K562 (cell line): ENCODE results near the gene TTK. TPM values are rescaled to one million over a fixed set of nuclear protein-coding genes. Genes with fewer than 3 reads are reported as not detected.

Experiments
- ATAC-seq: fragments of 200-7000 bp; cut with Tn5 transposase; 3 replicates; pipeline ENCODE4 v1.9.1; 2020; ENCODE audit warnings: moderate library complexity
- BruUV-seq: library from RNA; stranded (reverse); fragments of 400-500 nt; replicated peaks from 2 replicates; lab custom pipeline; 2021; lab: Mats Ljungman, UMichigan
- CTCF ChIA-PET: fragments of 300-600 bp; formaldehyde crosslinking; extraction: SDS; loops from one replicate; lab custom pipeline; 2021; ENCODE audit warnings: low intra/inter-chr PET ratio; lab: Yijun Ruan, JAX
- POLR2A ChIA-PET: fragments of 300-600, 350-650 bp; sonication (Branson Sonifier 250); formaldehyde crosslinking; extraction: SDS; loops from one replicate; lab custom pipeline; 2021; ENCODE audit warnings: antibody characterized with exemption, inconsistent platforms; lab: Yijun Ruan, JAX
- DNase-seq, 4 experiments: peaks; one replicate each; pipeline versions ENCODE4 v3.0.0 to v3.0.0-alpha.2; 2011 to 2018; ENCODE audit warnings: low spot score in 3 of 4, mixed read lengths in 3 of 4; ENCODE audit errors: extremely low read depth in 1 of 4
- FAIRE-seq: peaks from 2 replicates; lab custom pipeline; 2011; peaks lifted over from hg19 to GRCh38; lab: Jason Lieb, UNC
- H2AFZ ChIP-seq: 2 replicates; pipeline ENCODE4 v1.6.0; 2011; ENCODE audit warnings: low read depth, low read length, control low read depth, inconsistent platforms
- H3K27ac ChIP-seq: fragments of 200-600 bp; 3 replicates; pipeline ENCODE4 v1.8.0; 2011; ENCODE audit warnings: low read depth, mild to moderate bottlenecking, control low read depth, inconsistent platforms, low read length, moderate library complexity, mixed read lengths; ENCODE audit errors: extremely low read depth
- H3K27me3 ChIP-seq, 2 experiments: fragments of 300-600 bp in 1 of 2; 2 replicates in 1 of 2; 3 replicates in 1 of 2; pipeline versions ENCODE4 v1.6.0 to v1.8.0; 2011; ENCODE audit warnings: inconsistent platforms in 2 of 2, low read length in 2 of 2, mild to moderate bottlenecking in 1 of 2, mixed read lengths in 1 of 2, moderate library complexity in 1 of 2; ENCODE audit not compliant: control insufficient read depth in 2 of 2, insufficient read depth in 2 of 2
- H3K36me3 ChIP-seq: fragments of 300-600 bp; 3 replicates; pipeline ENCODE4 v1.8.0; 2011; ENCODE audit warnings: mild to moderate bottlenecking, low read length, inconsistent platforms; ENCODE audit not compliant: control insufficient read depth, insufficient read depth
- H3K4me1 ChIP-seq, 2 experiments: fragments of 200-600 bp in 1 of 2; replicated peaks in 1 of 2; 2 replicates in 1 of 2; 3 replicates in 1 of 2; pipeline versions ENCODE4 v1.5.1 to v1.8.0; 2011; ENCODE audit warnings: inconsistent platforms in 2 of 2, low read length in 2 of 2, mild to moderate bottlenecking in 1 of 2, mixed read lengths in 1 of 2, moderate library complexity in 1 of 2; ENCODE audit not compliant: control insufficient read depth in 2 of 2, insufficient read depth in 2 of 2
- H3K4me2 ChIP-seq: 2 replicates; pipeline ENCODE4 v1.6.1; 2011; ENCODE audit warnings: low read length, control low read depth, inconsistent platforms, mixed read lengths; ENCODE audit not compliant: insufficient read depth
- H3K4me3 ChIP-seq: fragments of 200-600 bp; sonication (generic), shearing (Covaris generic); 2 replicates; pipeline ENCODE4 v1.5.1; 2016; ENCODE audit warnings: control low read depth, inconsistent platforms
- H3K79me2 ChIP-seq: fragments of 200-600 bp; 3 replicates; pipeline ENCODE4 v1.8.0; 2011; ENCODE audit warnings: low read length, inconsistent platforms; ENCODE audit not compliant: control insufficient read depth, insufficient read depth
- H3K9ac ChIP-seq, 2 experiments: 2 replicates each; pipeline versions ENCODE4 v1.6.0 to v1.6.1; 2011; ENCODE audit warnings: low read depth in 2 of 2, low read length in 2 of 2, control low read depth in 1 of 2, inconsistent platforms in 1 of 2, mild to moderate bottlenecking in 1 of 2, mixed read lengths in 1 of 2; ENCODE audit not compliant: insufficient read depth in 1 of 2
- H3K9me1 ChIP-seq: one replicate; pipeline ENCODE4 v1.6.0; 2011; ENCODE audit warnings: inconsistent platforms, mild to moderate bottlenecking, low read length, moderate library complexity; ENCODE audit not compliant: control insufficient read depth, insufficient read depth
- H3K9me3 ChIP-seq: replicated peaks from 2 replicates; pipeline ENCODE4 v1.5.1; 2011; ENCODE audit warnings: low read depth, low read length, inconsistent platforms; ENCODE audit not compliant: control insufficient read depth, insufficient read depth
- H4K20me1 ChIP-seq: replicated peaks from 2 replicates; pipeline ENCODE4 v1.6.1; 2011; ENCODE audit warnings: low read length, inconsistent platforms, mixed read lengths; ENCODE audit not compliant: control insufficient read depth, insufficient read depth
- ATF1 ChIP-seq, 2 experiments: fragments of 450-650 bp in 1 of 2; IDR thresholded peaks; 2 replicates each; pipeline ENCODE4 v1.6.1; 2016; ENCODE audit warnings: missing compliant biosample characterization in 1 of 2, missing genetic modification characterization in 1 of 2
- ATF7 ChIP-seq: fragments of 450-650 bp; IDR thresholded peaks from 2 replicates; pipeline ENCODE4 v1.7.1; 2014; ENCODE audit warnings: mild to moderate bottlenecking, moderate library complexity
- BRCA1 ChIP-seq, 2 experiments: fragments of 450-650 bp in 1 of 2; sonication (generic) in 1 of 2; formaldehyde crosslinking in 1 of 2; IDR thresholded peaks; 2 replicates each; pipeline versions ENCODE4 v1.5.0 to v1.6.1; 2017 to 2020; ENCODE audit warnings: mild to moderate bottlenecking in 1 of 2, missing genetic modification reagents in 1 of 2
- ERF ChIP-seq: fragments of 450-650 bp; formaldehyde crosslinking; IDR thresholded peaks from 2 replicates; pipeline ENCODE4 v1.4.0; 2020; ENCODE audit warnings: mild to moderate bottlenecking, mixed read lengths
- GMEB1 ChIP-seq: fragments of 250-450 bp; sonication (Bioruptor Pico); IDR thresholded peaks from 2 replicates; pipeline ENCODE4 v1.4.0; 2020; ENCODE audit warnings: mild to moderate bottlenecking
- HNRNPH1 ChIP-seq: fragments of 200-400 bp; formaldehyde crosslinking; optimal IDR thresholded peaks from 2 replicates; pipeline ENCODE3; 2017; ENCODE audit warnings: low read depth, mild to moderate bottlenecking, low read length, moderate library complexity
- KLF6 ChIP-seq: fragments of 250-450 bp; sonication (Bioruptor Pico); IDR thresholded peaks from 2 replicates; pipeline ENCODE4 v1.4.0; 2020; ENCODE audit warnings: mild to moderate bottlenecking, moderate library complexity, borderline replicate concordance
- MAX ChIP-seq: sonication (generic); formaldehyde crosslinking; IDR thresholded peaks from 2 replicates; pipeline ENCODE4 v1.9.0; 2022; ENCODE audit warnings: mild to moderate bottlenecking, missing genetic modification reagents
- MITF ChIP-seq: IDR thresholded peaks from 2 replicates; pipeline ENCODE4 v1.6.1; 2014; ENCODE audit warnings: antibody characterized with exemption
- NBN ChIP-seq: fragments of 450-650 bp; IDR thresholded peaks from 2 replicates; pipeline ENCODE4 v1.6.1; 2016; ENCODE audit warnings: low read depth, mild to moderate bottlenecking
- RB1 ChIP-seq: fragments of 450-650 bp; IDR thresholded peaks from 2 replicates; pipeline ENCODE4 v1.6.1; 2017; ENCODE audit warnings: low read depth, mild to moderate bottlenecking
- SMAD1 ChIP-seq: fragments of 150-350 bp; IDR thresholded peaks from 2 replicates; pipeline ENCODE4 v1.6.1; 2014; ENCODE audit warnings: low read length, low read depth; ENCODE audit not compliant: partially characterized antibody
- TBP ChIP-seq: optimal IDR thresholded peaks from 2 replicates; pipeline ENCODE3; 2011; ENCODE audit warnings: low read depth, low read length, improper control_type of control experiment
- TEAD1 ChIP-seq, 2 experiments: fragments of 450-650 bp in 1 of 2; sonication (generic) in 1 of 2; formaldehyde crosslinking; IDR thresholded peaks; 2 replicates each; pipeline versions ENCODE4 v1.4.0 to v1.8.0; 2020 to 2022; ENCODE audit warnings: mild to moderate bottlenecking in 2 of 2, missing genetic modification reagents in 1 of 2
- ZFP36 ChIP-seq: fragments of 150-350 bp; IDR thresholded peaks from 2 replicates; pipeline ENCODE4 v1.6.1; 2018; ENCODE audit warnings: low read length, low read depth; ENCODE audit not compliant: partially characterized antibody
- ZNF76 ChIP-seq: fragments of 250-450 bp; sonication (Bioruptor Pico); IDR thresholded peaks from 2 replicates; pipeline ENCODE4 v1.4.0; 2020; ENCODE audit warnings: mild to moderate bottlenecking, moderate library complexity, borderline replicate concordance
- WGBS: fragments of 100-300 bp; shearing (Covaris generic); methylation state at CpG from one replicate; pipeline ENCODE4 v1.1.6; 2016; ENCODE audit warnings: low coverage, mixed read lengths; ENCODE audit not compliant: insufficient coverage; ENCODE audit errors: missing lambda C conversion rate; 5-methylcytosine and 5-hydroxymethylcytosine counted together
- in situ Hi-C: fragments of 300-500 bp; cut with MboI; formaldehyde crosslinking; loops from 4 replicates; pipeline ENCODE4 v1.15.0; 2018; ENCODE audit warnings: inconsistent platforms, mixed read lengths
- intact Hi-C: fragments of 100-400 bp; cut with micrococcal nuclease; formaldehyde crosslinking; loops from 2 replicates; pipeline ENCODE4 v1.14.2; 2022
- polyA plus RNA-seq, 8 experiments: library from polyadenylated mRNA; depleted of rRNA in 4 of 8; stranded (reverse) in 5 of 8; unstranded in 3 of 8; fragments of >200 nt; fragmentation: Nextera tagmentation in 2 of 8; fragmentation: Illumina TruSeq in 1 of 8; extraction: Ambion mirVana in 2 of 8; extraction: Trizol in 1 of 8; gene quantifications; 2 replicates each; pipeline versions ENCODE4 v1.2.1 to v1.2.3, GENCODE V29; 2011 to 2014; ENCODE audit warnings: inconsistent platforms in 1 of 8, missing spikeins in 1 of 8
- total RNA-seq, 7 experiments: library from RNA; depleted of rRNA in 6 of 7; stranded (reverse); fragments of >200 nt in 6 of 7; fragmentation: Illumina TruSeq in 2 of 7; extraction: Trizol in 2 of 7; gene quantifications; 2 replicates each; pipeline versions ENCODE4 v1.2.1 to v1.2.3, GENCODE V29; 2011 to 2021; ENCODE audit warnings: low replicate concordance in 1 of 7

Gene TTK
- total and polyA plus RNA-seq, 9 of the 15 experiments (the other 6 are each of a cell fraction or from before 2014, with no cell fraction given): 32.7 to 58.9 (median 52.8) TPM

GRCh38 chr6:80005406-80005805, 957 bp downstream of the TTK start:
- Histone ChIP-seq H2AFZ (peak overlapping the region; percentile 97), H3K36me3 (peaks cover 42% of the 10 kb centered on the region), H3K9ac (peak overlapping the region in 1 of 2 experiments; percentile 85; a peak in 2 of 4 replicates), H3K4me1 (peaks cover 0 to 6% of the 10 kb centered on the region in 2 experiments; a peak in 3 of 5 replicates), H3K27ac (peak overlapping the region; percentile 84), H3K27me3 (no peaks in the 10 kb centered on the region), H3K9me3 (no peaks in the 10 kb centered on the region; the same call in 1 of the 2 replicates), H3K79me2 (peaks cover 28% of the 10 kb centered on the region), H3K9me1 (no peaks in the 10 kb centered on the region), H3K4me2 (peak overlapping the region; percentile 96), H4K20me1 (no peaks in the 10 kb centered on the region), H3K4me3 (peak overlapping the region; percentile 60)
- ATAC-seq: no peak
- no TSS peak for BruUV-seq
- ChIA-PET CTCF (no interaction called here), POLR2A (no interaction called here)
- WGBS: 15% methylated on average over 6 of the region's 6 CpGs
- DNase-seq: no peak
- in situ Hi-C loops: no loop called here
- intact Hi-C loops: no loop called here
- no peak for FAIRE-seq
- TF ChIP-seq HNRNPH1: no peak
- TF ChIP-seq SMAD1: no peak
- TF ChIP-seq GMEB1: no peak
- TF ChIP-seq ATF1 (CRISPR knock-in tag; IDR thresholded peaks at IDR 0.05): no peak
- peak; percentile 74 for TF ChIP-seq ATF1 (tag; IDR thresholded peaks at IDR 0.05)
- no peak for TF ChIP-seq ZFP36
- TF ChIP-seq MITF: no peak
- no peak for TF ChIP-seq ZNF76 (CRISPR knock-in tag)
- TF ChIP-seq NBN: no peak
- TF ChIP-seq MAX: no peak
- no peak for TF ChIP-seq ERF (CRISPR knock-in tag)
- no peak for TF ChIP-seq RB1
- TF ChIP-seq BRCA1 (IDR thresholded peaks at IDR 0.05): no peak
- TF ChIP-seq BRCA1 (CRISPR knock-in tag; IDR thresholded peaks at IDR 0.05): no peak
- no peak for TF ChIP-seq TEAD1 (CRISPR knock-in tag; IDR thresholded peaks at IDR 0.05)
- TF ChIP-seq TBP: no peak
- peak; percentile 80 for TF ChIP-seq ATF7
- TF ChIP-seq KLF6 (CRISPR knock-in tag): no peak
